GM12891 (cell line): Measurements from ENCODE around the gene ZNF777.
"Not testable (repeated sequence)": the region's sequence is repeated elsewhere in the genome, so short reads cannot be mapped to it uniquely, and the experiment has no call there.

ENCODE experiments used
- DNase-seq: peaks from one replicate; pipeline ENCODE4 v3.0.0; 2011; ENCODE audit warnings: low spot score; ENCODE audit not compliant: insufficient read length
- FAIRE-seq: peaks from 2 replicates; lab custom pipeline; 2011; peaks lifted over from hg19 to GRCh38; lab: Jason Lieb, UNC
- PAX5 ChIP-seq: IDR thresholded peaks from 2 replicates; pipeline ENCODE4 v1.6.1; 2011; ENCODE audit warnings: low read length, moderate library complexity, mild to moderate bottlenecking; ENCODE audit not compliant: insufficient read depth, severe bottlenecking
- POLR2A ChIP-seq: IDR thresholded peaks from 2 replicates; pipeline ENCODE4 v1.6.1; 2011; ENCODE audit warnings: low read depth, low read length, control low read depth
- POLR2AphosphoS5 ChIP-seq: IDR thresholded peaks from 2 replicates; pipeline ENCODE4 v1.6.1; 2011; ENCODE audit warnings: low read depth, low read length, control low read depth
- POU2F2 ChIP-seq: IDR thresholded peaks from 2 replicates; pipeline ENCODE4 v1.6.1; 2011; ENCODE audit warnings: low read depth, mild to moderate bottlenecking, control low read depth, low read length, moderate library complexity
- SPI1 ChIP-seq: IDR thresholded peaks from 2 replicates; pipeline ENCODE4 v1.6.1; 2011; ENCODE audit warnings: low read depth, low read length, control low read depth
- TAF1 ChIP-seq: IDR thresholded peaks from 2 replicates; pipeline ENCODE4 v1.6.1; 2011; ENCODE audit warnings: low read depth, low read length, control low read depth

Gene ZNF777

GRCh38 chr7:149496642-149497391 is 36.0 kb upstream of the ZNF777 start:
- FAIRE-seq, result peak; percentile 62
- no peak for TF ChIP-seq POU2F2
- DNase-seq, result peak; percentile 47

GRCh38 chr7:149495785-149496641 is 35.2 kb upstream of the ZNF777 start:
- no peak for DNase-seq
- no peak for TF ChIP-seq SPI1
- TF ChIP-seq TAF1, result no peak
- no peak for TF ChIP-seq PAX5
- no peak for TF ChIP-seq POLR2AphosphoS5
- no peak for TF ChIP-seq POLR2A
- TF ChIP-seq POU2F2, result no peak
- FAIRE-seq, result no peak

DNA sequence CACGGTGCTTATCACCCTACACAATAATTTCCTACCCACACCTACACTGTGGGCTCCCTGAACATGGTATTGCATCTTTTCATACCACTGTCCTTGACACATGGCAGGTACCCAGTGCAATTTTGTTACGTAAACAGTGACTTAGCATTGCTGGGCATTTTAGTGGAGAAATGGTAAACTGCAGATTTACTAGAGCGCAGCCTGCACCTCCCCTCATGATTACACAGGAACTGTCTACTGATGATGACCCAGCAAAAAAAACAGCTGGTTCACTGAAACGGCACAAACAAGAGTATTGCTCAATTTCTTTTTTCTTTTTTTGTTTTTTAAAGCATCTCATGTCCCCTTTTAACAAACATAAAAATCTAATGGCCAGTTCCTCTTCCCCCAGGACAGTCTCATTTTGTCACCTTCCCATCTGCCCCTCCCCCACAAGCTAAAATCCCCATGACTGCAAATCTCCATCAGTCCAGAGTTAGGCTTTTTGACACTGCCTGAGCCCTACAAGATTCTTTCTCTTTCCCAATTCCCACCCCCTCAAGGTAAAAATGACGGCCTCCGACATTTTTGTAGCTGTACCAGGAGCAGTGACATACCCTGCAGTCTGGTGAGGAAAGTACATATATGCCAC is 34.0 kb upstream of the ZNF777 start:
- FAIRE-seq (no peak), DNase-seq (no peak)
- TF ChIP-seq POLR2A (no peak), SPI1 (no peak)

- DNase-seq, FAIRE-seq: not testable (repeated sequence)
These were observed 33.1 kb upstream of the ZNF777 start for GRCh38 chr7:149493975-149494374.

DNA sequence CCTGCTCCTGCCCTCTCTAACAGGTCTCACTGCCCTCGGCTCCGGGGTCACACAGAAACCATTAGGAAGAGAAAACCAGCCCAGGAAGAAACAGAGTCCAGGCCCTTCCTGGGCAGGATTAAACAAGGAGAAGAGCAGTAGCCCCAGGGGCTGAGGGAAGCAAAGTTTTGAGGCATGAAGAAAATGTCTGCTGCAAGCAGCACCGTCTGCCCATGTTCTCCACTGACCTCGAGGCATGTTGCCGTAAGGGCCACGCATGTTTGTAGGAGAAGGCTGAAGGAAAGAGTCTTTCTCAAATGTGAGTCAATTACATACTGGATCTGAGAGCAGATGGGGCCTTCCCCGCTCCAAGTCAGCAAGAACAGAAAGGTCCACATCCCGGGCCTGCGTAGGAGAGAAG is 32.5 kb upstream of the ZNF777 start:
- no peak for DNase-seq
- TF ChIP-seq POU2F2 (no peak), POLR2A (no peak), POLR2AphosphoS5 (no peak)
- FAIRE-seq, result no peak

- DNase-seq (no peak), FAIRE-seq (no peak)
- TF ChIP-seq TAF1, result no peak
- no peak for TF ChIP-seq PAX5
- TF ChIP-seq SPI1, result no peak
- no peak for TF ChIP-seq POLR2A
- TF ChIP-seq POU2F2, result no peak
- TF ChIP-seq POLR2AphosphoS5, result no peak
These were observed 29.4 kb upstream of the ZNF777 start for GRCh38 chr7:149490083-149490760.

DNA sequence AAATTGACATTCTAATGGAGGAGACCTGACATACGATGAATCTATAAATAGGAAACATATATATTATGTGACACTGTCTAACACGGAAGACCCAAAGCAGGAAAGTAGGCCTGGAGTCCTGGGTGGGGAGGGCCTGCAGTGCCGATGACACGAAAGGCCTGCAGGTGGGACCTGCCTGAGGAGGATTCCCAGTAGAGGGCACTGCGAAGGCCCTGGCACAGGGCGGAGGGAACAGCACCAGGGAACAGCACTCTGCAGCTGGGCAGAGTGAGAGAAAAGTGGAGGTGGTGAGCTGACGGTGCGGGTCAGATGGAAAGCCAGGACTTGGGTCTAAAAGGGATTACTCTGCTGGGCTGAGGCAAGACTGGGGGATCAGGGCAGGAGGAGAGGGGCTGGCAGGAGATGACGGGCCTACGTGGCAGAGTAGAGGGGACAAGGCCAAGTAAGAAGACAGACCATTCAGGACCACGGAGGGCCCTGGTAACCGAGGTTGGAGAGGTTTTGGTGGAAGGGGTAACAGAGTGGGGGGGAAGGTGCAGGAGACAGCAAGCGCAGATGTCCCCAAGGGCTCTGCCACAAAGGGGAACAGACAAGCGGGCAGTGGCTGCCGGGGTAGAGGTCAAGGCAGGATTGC is 28.6 kb upstream of the ZNF777 start:
- DNase-seq (no peak), FAIRE-seq (no peak)
- TF ChIP-seq POLR2A (no peak), SPI1 (no peak), TAF1 (no peak), PAX5 (no peak)

DNA sequence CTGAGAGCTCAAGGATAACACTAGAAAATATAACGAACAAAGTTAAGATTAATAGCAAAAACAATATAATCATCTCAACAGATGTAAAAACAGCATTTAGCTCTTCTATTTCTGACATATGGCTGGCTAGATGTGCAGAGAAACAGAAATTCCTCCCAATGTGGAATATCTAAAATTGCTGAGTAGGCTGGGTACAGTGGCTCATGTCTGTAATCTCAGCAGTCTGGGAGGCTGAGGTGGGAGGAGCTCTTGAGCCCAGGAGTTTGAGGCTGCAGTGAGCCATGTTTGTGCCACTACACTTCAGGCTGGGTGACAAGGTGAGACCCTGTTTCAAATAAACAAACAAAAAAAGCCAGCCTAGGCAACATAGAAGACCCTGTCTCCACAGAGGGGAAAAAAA is 18.7 kb upstream of the ZNF777 start:
- DNase-seq (no peak), FAIRE-seq (no peak)
- TF ChIP-seq POLR2A (no peak), TAF1 (no peak), POLR2AphosphoS5 (no peak), PAX5 (no peak), POU2F2 (no peak), SPI1 (no peak)

DNA sequence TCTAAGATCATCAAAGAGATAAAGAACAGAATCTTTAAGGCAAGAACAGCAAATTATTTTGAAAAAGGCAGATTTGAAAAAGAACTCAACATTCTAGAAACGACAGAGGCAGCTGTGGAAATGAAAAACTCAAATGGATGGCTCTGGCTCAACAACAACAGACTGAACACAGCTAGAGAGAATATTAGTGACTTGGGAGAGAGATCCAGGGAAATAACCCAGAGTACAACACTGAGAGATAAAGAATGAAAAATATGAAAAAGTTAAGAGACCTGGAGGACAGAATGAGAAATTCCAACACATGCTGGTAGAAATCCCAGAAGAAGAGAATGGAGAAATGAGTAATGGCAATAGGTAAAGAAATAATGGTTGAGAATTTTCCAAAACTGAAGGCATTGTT is 17.9 kb upstream of the ZNF777 start:
- TF ChIP-seq POLR2A (no peak), POU2F2 (no peak), POLR2AphosphoS5 (no peak), PAX5 (no peak), SPI1 (no peak), TAF1 (no peak)
- no peak for FAIRE-seq

DNA sequence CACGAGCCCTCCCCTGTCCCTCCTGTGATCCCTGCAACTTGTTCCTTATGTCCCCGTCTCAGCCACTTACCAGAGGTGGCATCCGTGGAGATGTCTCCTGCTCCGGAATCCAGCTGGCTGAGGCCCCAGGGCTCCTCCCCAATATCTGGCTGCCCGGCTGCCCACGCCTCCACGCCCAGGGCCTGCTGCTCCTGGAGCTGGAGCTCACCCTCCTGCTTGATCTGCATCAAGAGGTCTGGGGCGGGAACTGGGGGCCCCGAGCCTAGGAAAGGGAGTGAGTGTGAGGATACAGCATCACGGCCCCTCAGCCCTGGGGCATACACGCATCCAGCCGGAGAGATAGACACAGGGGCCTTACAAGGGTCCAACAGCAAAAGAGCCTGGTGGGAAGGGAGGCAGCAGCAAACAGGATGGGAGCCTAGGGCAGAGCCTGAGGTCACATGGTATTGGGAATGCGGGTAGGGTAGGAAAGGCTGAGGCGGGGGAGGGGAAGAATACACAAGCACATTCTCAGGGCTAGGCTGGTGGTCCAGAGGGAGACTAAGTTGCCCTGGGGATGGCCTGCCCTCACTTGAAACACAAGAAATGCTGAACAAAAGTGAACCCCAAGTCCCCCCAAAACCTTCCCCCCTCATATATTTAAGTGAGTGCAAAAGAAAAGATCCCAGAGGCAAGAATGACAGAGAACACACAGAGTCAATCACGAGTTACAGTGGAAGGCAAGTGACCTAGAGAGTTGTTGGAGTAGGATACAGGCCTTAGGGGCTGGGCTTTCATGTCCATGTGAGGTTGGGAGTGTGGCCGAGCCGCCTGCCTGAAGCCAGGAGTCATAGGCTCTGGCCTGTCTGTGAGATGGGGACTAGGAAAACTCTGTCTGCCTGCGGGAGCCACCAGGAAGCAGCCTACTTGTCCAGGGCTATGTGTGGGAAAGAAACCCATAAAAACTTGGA is 16.9 kb upstream of the ZNF777 start:
- no peak for DNase-seq
- no peak for FAIRE-seq
- TF ChIP-seq SPI1 (no peak), POLR2A (no peak)

More for the DNA sequence above, 17.9 kb upstream of the ZNF777 start:
- DNase-seq, result no peak
